ENCODE data around the gene UTRN. TPM values are rescaled to one million over a fixed set of nuclear protein-coding genes. Genes with fewer than 3 reads are reported as not detected.

Gene UTRN
- total and polyA plus RNA-seq, 2 experiments from 2014 or later = 53.9 to 121 TPM

GRCh38 chr6:144289006-144289405 is 3.9 kb downstream of the UTRN start:
- Histone ChIP-seq H3K4me2 (no peak overlapping the region), H3K36me3 (ENCODE audit: insufficient read depth) (no peaks in the 10 kb centered on the region), H3K79me2 (replicated peaks; ENCODE audit: insufficient read depth) (peaks cover 48% of the 10 kb centered on the region), H3K27ac (ENCODE audit: low read depth) (no peak overlapping the region), H3K4me1 (ENCODE audit: insufficient read depth) (peaks cover 10% of the 10 kb centered on the region), H3K27me3 (ENCODE audit: insufficient read depth) (peaks cover 24% of the 10 kb centered on the region), H3K9me2 (ENCODE audit: insufficient read depth) (no peaks in the 10 kb centered on the region), H3K4me3 (no peak overlapping the region), H3F3A (replicated peaks; ENCODE audit: low read depth) (0 out of 2 replicates have a peak, but pooled peaks cover 3% of the 10 kb centered on the region), H4K20me1 (replicated peaks; ENCODE audit: insufficient read depth) (0 out of 2 replicates have a peak, but pooled peaks cover 6% of the 10 kb centered on the region), H2AFZ (no peak overlapping the region)
- Mint-ChIP-seq H3K36me3 (ENCODE audit: low read depth) (peaks cover 2% of the 10 kb centered on the region; the same call in 1 of the 3 replicates), H3K27ac (no peak overlapping the region), H3K4me3 (no peak overlapping the region), H3K9me3 (no peaks in the 10 kb centered on the region), H3K4me1 (peaks cover 12% of the 10 kb centered on the region), H3K27me3 (ENCODE audit: insufficient read depth, low read depth, poor library complexity) (peaks cover 17% of the 10 kb centered on the region)
- no peak for ATAC-seq
- no peak for DNase-seq (ENCODE audit: low spot score)
- no peak for TF ChIP-seq ZNF331 (CRISPR knock-in tag; IDR thresholded peaks at IDR 0.05; ENCODE audit: low read depth)
- no peak for TF ChIP-seq CREB1 (CRISPR knock-in tag; IDR thresholded peaks at IDR 0.05; ENCODE audit: low read depth)
- TF ChIP-seq EZH2 (IDR thresholded peaks at IDR 0.05; ENCODE audit: low read depth, unreplicated experiment) = no peak
- TF ChIP-seq NANOG (IDR thresholded peaks at IDR 0.05; ENCODE audit: borderline replicate concordance) = no peak
- TF ChIP-seq EZH2phosphoT487 (IDR thresholded peaks at IDR 0.05; ENCODE audit: unreplicated experiment) = no peak
- no peak for TF ChIP-seq ZNF462 (CRISPR knock-in tag; IDR thresholded peaks at IDR 0.05)
- TF ChIP-seq, protein P1, sequence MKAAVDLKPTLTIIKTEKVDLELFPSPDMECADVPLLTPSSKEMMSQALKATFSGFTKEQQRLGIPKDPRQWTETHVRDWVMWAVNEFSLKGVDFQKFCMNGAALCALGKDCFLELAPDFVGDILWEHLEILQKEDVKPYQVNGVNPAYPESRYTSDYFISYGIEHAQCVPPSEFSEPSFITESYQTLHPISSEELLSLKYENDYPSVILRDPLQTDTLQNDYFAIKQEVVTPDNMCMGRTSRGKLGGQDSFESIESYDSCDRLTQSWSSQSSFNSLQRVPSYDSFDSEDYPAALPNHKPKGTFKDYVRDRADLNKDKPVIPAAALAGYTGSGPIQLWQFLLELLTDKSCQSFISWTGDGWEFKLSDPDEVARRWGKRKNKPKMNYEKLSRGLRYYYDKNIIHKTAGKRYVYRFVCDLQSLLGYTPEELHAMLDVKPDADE (IDR thresholded peaks at IDR 0.05) = no peak
- TF ChIP-seq STAT1 (IDR thresholded peaks at IDR 0.05; ENCODE audit: unreplicated experiment) = no peak

All from GM23338 (cell line).